Testis (tissue), 2 donors: ENCODE measurements around the gene SLC25A6.

Source experiments
- CTCF ChIP-seq, 3 experiments: fragments of 450-650 bp in 2 of 3; fragments of 200-600 bp in 1 of 3; sonication (generic) in 1 of 3; IDR thresholded peaks; one replicate each; pipeline ENCODE4 v1.5.1; 2016 to 2019; ENCODE audit warnings: antibody characterized with exemption in 3 of 3, mild to moderate bottlenecking in 2 of 3, moderate library complexity in 1 of 3
- POLR2A ChIP-seq: fragments of 450-650 bp; IDR thresholded peaks from one replicate; pipeline ENCODE4 v1.6.1; 2017; ENCODE audit warnings: antibody characterized with exemption, mild to moderate bottlenecking, moderate library complexity

DNA sequence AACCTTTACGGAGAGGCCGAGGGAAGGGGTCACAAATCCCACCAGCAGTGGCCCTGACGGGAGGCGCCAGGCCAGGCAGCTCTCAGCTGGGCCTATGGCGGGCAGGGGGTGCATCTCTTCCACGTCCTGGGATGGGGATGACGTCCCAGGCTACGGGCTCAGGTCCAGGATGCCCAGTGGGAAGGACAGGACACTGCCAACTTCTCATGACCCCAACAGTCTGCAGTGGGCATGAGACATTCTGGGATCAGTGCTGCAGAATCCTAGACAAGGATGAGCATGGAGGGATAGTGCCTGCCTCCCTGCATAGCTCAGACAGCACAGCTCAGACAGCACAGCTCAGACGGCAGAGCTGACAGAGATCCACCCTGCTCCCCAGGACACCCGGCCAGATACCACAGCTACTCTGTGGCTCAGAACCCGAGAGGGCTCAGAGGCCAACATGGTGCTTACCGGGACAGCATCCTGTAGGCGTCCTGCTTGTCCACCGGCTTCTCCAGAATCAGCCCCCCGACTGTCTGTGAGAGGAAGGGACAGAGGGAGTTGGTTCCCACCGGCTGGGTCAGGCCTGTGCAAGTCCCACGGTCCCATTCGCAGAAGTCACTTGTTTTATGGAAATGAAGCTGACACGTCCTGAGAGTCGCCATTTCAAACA lies 43.5 kb upstream of the SLC25A6 start:
- TF ChIP-seq CTCF (IDR thresholded peaks at IDR 0.05), result no peak
- TF ChIP-seq POLR2A, result no peak
